ENCODE results near the gene CCND2. TPM values are rescaled to one million over a fixed set of nuclear protein-coding genes. Genes with fewer than 3 reads are reported as not detected.

The CCND2 gene
- total RNA-seq, 1 experiment from 2014 or later, result 194 TPM

DNA sequence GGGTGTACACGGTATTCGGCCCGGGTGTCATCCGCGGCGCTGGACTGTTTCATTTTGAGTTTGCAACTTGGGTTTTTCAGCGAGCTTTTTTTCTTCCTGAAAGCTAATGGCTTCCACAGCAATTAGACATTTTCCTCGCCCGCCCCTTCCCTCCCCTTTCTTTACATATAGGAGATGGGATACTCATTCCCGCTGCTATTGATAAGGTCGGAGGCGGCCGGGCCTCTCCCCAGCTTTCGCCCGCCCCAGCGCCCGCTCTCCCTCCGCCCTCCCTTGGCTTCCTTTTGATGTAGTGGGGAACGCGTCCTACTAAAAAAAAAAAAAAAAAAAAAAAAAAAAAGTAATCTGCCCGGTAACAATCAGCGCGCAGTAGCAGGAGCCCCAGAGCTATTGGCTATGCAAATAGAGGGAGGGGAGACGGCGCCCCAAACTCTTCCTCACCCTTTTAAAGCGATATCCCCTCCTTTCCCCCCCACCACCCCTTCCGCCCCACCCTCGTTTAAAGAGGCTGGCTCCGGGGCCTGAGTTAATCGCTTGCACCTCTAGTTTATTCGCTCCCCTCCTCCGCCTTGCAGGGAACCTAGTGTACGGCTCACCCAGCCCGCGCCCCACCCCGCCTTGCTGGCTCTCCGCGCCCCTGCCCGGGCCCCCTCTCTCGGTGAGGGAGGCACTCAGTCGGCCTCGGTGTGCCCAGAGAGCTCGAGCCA, 1.7 kb upstream of the CCND2 start (continued):
- TF ChIP-seq, protein P1, sequence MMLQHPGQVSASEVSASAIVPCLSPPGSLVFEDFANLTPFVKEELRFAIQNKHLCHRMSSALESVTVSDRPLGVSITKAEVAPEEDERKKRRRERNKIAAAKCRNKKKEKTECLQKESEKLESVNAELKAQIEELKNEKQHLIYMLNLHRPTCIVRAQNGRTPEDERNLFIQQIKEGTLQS (CRISPR knock-in tag; conservative IDR thresholded peaks at IDR 0.05), result peak; percentile 47; the same call in 1 of the 2 replicates
- no peak for TF ChIP-seq GTF2I (CRISPR knock-in tag; conservative IDR thresholded peaks at IDR 0.05)
- TF ChIP-seq NR2C2 (CRISPR knock-in tag; IDR thresholded peaks at IDR 0.05), result no peak
- TF ChIP-seq, protein P2, sequence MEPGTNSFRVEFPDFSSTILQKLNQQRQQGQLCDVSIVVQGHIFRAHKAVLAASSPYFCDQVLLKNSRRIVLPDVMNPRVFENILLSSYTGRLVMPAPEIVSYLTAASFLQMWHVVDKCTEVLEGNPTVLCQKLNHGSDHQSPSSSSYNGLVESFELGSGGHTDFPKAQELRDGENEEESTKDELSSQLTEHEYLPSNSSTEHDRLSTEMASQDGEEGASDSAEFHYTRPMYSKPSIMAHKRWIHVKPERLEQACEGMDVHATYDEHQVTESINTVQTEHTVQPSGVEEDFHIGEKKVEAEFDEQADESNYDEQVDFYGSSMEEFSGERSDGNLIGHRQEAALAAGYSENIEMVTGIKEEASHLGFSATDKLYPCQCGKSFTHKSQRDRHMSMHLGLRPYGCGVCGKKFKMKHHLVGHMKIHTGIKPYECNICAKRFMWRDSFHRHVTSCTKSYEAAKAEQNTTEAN (CRISPR knock-in tag; IDR thresholded peaks at IDR 0.05), result peak; percentile 97
- TF ChIP-seq ZBTB21 (CRISPR knock-in tag; IDR thresholded peaks at IDR 0.05; ENCODE audit: borderline replicate concordance), result 0 out of 2 replicates have a peak, but pooled peaks have one; percentile 54
- TF ChIP-seq ZNF263 (CRISPR knock-in tag; IDR thresholded peaks at IDR 0.05; ENCODE audit: low read depth), result no peak
- no peak; the same call in 1 of the 2 replicates for TF ChIP-seq SP1 (CRISPR knock-in tag; conservative IDR thresholded peaks at IDR 0.05)
- no peak for TF ChIP-seq ETV6 (CRISPR knock-in tag; IDR thresholded peaks at IDR 0.05)
- no peak for TF ChIP-seq KAT7 (CRISPR knock-in tag; IDR thresholded peaks at IDR 0.05; ENCODE audit: borderline replicate concordance)
- TF ChIP-seq, protein P3, sequence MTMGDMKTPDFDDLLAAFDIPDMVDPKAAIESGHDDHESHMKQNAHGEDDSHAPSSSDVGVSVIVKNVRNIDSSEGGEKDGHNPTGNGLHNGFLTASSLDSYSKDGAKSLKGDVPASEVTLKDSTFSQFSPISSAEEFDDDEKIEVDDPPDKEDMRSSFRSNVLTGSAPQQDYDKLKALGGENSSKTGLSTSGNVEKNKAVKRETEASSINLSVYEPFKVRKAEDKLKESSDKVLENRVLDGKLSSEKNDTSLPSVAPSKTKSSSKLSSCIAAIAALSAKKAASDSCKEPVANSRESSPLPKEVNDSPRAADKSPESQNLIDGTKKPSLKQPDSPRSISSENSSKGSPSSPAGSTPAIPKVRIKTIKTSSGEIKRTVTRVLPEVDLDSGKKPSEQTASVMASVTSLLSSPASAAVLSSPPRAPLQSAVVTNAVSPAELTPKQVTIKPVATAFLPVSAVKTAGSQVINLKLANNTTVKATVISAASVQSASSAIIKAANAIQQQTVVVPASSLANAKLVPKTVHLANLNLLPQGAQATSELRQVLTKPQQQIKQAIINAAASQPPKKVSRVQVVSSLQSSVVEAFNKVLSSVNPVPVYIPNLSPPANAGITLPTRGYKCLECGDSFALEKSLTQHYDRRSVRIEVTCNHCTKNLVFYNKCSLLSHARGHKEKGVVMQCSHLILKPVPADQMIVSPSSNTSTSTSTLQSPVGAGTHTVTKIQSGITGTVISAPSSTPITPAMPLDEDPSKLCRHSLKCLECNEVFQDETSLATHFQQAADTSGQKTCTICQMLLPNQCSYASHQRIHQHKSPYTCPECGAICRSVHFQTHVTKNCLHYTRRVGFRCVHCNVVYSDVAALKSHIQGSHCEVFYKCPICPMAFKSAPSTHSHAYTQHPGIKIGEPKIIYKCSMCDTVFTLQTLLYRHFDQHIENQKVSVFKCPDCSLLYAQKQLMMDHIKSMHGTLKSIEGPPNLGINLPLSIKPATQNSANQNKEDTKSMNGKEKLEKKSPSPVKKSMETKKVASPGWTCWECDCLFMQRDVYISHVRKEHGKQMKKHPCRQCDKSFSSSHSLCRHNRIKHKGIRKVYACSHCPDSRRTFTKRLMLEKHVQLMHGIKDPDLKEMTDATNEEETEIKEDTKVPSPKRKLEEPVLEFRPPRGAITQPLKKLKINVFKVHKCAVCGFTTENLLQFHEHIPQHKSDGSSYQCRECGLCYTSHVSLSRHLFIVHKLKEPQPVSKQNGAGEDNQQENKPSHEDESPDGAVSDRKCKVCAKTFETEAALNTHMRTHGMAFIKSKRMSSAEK (CRISPR knock-in tag; IDR thresholded peaks at IDR 0.05; ENCODE audit: borderline replicate concordance), result no peak
- TF ChIP-seq, protein P4, sequence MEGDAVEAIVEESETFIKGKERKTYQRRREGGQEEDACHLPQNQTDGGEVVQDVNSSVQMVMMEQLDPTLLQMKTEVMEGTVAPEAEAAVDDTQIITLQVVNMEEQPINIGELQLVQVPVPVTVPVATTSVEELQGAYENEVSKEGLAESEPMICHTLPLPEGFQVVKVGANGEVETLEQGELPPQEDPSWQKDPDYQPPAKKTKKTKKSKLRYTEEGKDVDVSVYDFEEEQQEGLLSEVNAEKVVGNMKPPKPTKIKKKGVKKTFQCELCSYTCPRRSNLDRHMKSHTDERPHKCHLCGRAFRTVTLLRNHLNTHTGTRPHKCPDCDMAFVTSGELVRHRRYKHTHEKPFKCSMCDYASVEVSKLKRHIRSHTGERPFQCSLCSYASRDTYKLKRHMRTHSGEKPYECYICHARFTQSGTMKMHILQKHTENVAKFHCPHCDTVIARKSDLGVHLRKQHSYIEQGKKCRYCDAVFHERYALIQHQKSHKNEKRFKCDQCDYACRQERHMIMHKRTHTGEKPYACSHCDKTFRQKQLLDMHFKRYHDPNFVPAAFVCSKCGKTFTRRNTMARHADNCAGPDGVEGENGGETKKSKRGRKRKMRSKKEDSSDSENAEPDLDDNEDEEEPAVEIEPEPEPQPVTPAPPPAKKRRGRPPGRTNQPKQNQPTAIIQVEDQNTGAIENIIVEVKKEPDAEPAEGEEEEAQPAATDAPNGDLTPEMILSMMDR (IDR thresholded peaks at IDR 0.05), result no peak
- TF ChIP-seq ZNF121 (CRISPR knock-in tag; IDR thresholded peaks at IDR 0.05), result no peak
- TF ChIP-seq, protein P5, sequence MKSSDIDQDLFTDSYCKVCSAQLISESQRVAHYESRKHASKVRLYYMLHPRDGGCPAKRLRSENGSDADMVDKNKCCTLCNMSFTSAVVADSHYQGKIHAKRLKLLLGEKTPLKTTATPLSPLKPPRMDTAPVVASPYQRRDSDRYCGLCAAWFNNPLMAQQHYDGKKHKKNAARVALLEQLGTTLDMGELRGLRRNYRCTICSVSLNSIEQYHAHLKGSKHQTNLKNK (CRISPR knock-in tag; IDR thresholded peaks at IDR 0.05), result no peak
- TF ChIP-seq, protein P6, sequence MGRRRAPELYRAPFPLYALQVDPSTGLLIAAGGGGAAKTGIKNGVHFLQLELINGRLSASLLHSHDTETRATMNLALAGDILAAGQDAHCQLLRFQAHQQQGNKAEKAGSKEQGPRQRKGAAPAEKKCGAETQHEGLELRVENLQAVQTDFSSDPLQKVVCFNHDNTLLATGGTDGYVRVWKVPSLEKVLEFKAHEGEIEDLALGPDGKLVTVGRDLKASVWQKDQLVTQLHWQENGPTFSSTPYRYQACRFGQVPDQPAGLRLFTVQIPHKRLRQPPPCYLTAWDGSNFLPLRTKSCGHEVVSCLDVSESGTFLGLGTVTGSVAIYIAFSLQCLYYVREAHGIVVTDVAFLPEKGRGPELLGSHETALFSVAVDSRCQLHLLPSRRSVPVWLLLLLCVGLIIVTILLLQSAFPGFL (CRISPR knock-in tag; IDR thresholded peaks at IDR 0.05; ENCODE audit: borderline replicate concordance), result no peak
- TF ChIP-seq TCF7 (CRISPR knock-in tag; IDR thresholded peaks at IDR 0.05; ENCODE audit: low read depth), result peak; percentile 92; the same call in 1 of the 2 replicates
- no peak for TF ChIP-seq FOXP1 (CRISPR knock-in tag; IDR thresholded peaks at IDR 0.05; ENCODE audit: borderline replicate concordance)
- no peak for TF ChIP-seq ZNF671 (CRISPR knock-in tag; IDR thresholded peaks at IDR 0.05)
- no peak for TF ChIP-seq TEAD4 (CRISPR knock-in tag; IDR thresholded peaks at IDR 0.05)
- TF ChIP-seq FOXK1 (CRISPR knock-in tag; IDR thresholded peaks at IDR 0.05), result no peak
- TF ChIP-seq ZNF396 (CRISPR knock-in tag; IDR thresholded peaks at IDR 0.05; ENCODE audit: borderline replicate concordance), result no peak
- TF ChIP-seq, protein P7, sequence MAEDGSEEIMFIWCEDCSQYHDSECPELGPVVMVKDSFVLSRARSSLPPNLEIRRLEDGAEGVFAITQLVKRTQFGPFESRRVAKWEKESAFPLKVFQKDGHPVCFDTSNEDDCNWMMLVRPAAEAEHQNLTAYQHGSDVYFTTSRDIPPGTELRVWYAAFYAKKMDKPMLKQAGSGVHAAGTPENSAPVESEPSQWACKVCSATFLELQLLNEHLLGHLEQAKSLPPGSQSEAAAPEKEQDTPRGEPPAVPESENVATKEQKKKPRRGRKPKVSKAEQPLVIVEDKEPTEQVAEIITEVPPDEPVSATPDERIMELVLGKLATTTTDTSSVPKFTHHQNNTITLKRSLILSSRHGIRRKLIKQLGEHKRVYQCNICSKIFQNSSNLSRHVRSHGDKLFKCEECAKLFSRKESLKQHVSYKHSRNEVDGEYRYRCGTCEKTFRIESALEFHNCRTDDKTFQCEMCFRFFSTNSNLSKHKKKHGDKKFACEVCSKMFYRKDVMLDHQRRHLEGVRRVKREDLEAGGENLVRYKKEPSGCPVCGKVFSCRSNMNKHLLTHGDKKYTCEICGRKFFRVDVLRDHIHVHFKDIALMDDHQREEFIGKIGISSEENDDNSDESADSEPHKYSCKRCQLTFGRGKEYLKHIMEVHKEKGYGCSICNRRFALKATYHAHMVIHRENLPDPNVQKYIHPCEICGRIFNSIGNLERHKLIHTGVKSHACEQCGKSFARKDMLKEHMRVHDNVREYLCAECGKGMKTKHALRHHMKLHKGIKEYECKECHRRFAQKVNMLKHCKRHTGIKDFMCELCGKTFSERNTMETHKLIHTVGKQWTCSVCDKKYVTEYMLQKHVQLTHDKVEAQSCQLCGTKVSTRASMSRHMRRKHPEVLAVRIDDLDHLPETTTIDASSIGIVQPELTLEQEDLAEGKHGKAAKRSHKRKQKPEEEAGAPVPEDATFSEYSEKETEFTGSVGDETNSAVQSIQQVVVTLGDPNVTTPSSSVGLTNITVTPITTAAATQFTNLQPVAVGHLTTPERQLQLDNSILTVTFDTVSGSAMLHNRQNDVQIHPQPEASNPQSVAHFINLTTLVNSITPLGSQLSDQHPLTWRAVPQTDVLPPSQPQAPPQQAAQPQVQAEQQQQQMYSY (CRISPR knock-in tag; IDR thresholded peaks at IDR 0.05), result no peak
- no peak for TF ChIP-seq SOX15 (CRISPR knock-in tag; IDR thresholded peaks at IDR 0.05)
- TF ChIP-seq, protein P8, sequence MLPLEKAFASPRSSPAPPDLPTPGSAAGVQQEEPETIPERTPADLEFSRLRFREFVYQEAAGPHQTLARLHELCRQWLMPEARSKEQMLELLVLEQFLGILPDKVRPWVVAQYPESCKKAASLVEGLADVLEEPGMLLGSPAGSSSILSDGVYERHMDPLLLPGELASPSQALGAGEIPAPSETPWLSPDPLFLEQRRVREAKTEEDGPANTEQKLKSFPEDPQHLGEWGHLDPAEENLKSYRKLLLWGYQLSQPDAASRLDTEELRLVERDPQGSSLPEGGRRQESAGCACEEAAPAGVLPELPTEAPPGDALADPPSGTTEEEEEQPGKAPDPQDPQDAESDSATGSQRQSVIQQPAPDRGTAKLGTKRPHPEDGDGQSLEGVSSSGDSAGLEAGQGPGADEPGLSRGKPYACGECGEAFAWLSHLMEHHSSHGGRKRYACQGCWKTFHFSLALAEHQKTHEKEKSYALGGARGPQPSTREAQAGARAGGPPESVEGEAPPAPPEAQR (CRISPR knock-in tag; IDR thresholded peaks at IDR 0.05), result no peak
- no peak for TF ChIP-seq CREB1 (CRISPR knock-in tag; IDR thresholded peaks at IDR 0.05)
